H1 (cell line): Measurements from ENCODE around the gene ADAMTS14. TPM values are rescaled to one million over a fixed set of nuclear protein-coding genes. Genes with fewer than 3 reads are reported as not detected.

Source experiments
- CTCF ChIA-PET: fragments of 300-600 bp; sonication (Branson Sonifier 250); formaldehyde crosslinking; loops from one replicate; lab custom pipeline; 2021; ENCODE audit not compliant: partially characterized antibody; lab: Charles Lee
- POLR2A ChIA-PET: fragments of 300-600 bp; sonication (Branson Sonifier 250); formaldehyde crosslinking; loops from one replicate; lab custom pipeline; 2021; ENCODE audit warnings: inconsistent platforms; ENCODE audit not compliant: partially characterized antibody; lab: Charles Lee
- DNase-seq, 2 experiments: peaks; one replicate each; pipeline versions ENCODE4 v3.0.0 to v3.0.0-alpha.2; 2010 to 2022; ENCODE audit warnings: low spot score in 2 of 2, low read depth in 1 of 2, mixed read lengths in 1 of 2
- FAIRE-seq: peaks from 2 replicates; lab custom pipeline; 2011; peaks lifted over from hg19 to GRCh38; lab: Jason Lieb, UNC
- H2AFZ ChIP-seq: 2 replicates; pipeline ENCODE4 v1.8.1; 2012; ENCODE audit warnings: low read length, inconsistent platforms
- H2AK5ac ChIP-seq: 2 replicates; pipeline ENCODE4 v1.6.1; 2013; ENCODE audit warnings: low read depth, low read length
- H2BK120ac ChIP-seq: replicated peaks from 2 replicates; pipeline ENCODE3; 2013; ENCODE audit warnings: low read depth, low read length, inconsistent platforms
- H2BK12ac ChIP-seq: 2 replicates; pipeline ENCODE4 v1.6.1; 2013; ENCODE audit warnings: low read depth, low read length
- H2BK15ac ChIP-seq: 2 replicates; pipeline ENCODE4 v1.6.1; 2013; ENCODE audit warnings: low read length
- H2BK20ac ChIP-seq: 2 replicates; pipeline ENCODE4 v1.6.1; 2013; ENCODE audit warnings: low read length
- H2BK5ac ChIP-seq: 2 replicates; pipeline ENCODE4 v1.6.1; 2013; ENCODE audit warnings: low read depth, low read length
- H3K14ac ChIP-seq: 2 replicates; pipeline ENCODE4 v1.6.1; 2013; ENCODE audit warnings: inconsistent platforms; ENCODE audit not compliant: insufficient read length
- H3K18ac ChIP-seq: 2 replicates; pipeline ENCODE4 v1.6.1; 2013; ENCODE audit warnings: low read length; ENCODE audit errors: extremely low read depth
- H3K23ac ChIP-seq: 2 replicates; pipeline ENCODE4 v1.6.1; 2013; ENCODE audit warnings: inconsistent platforms; ENCODE audit not compliant: insufficient read length
- H3K23me2 ChIP-seq: 2 replicates; pipeline ENCODE4 v1.6.1; 2013; ENCODE audit warnings: low read depth, low read length
- H3K27ac ChIP-seq: 2 replicates; pipeline ENCODE4 v1.6.1; 2011; ENCODE audit warnings: low read depth, low read length, inconsistent platforms
- H3K27me3 ChIP-seq, 4 experiments: replicated peaks in 1 of 4; 1 replicate in 1 of 4; 2 replicates in 3 of 4; pipeline versions ENCODE4 v1.6.1 to v1.8.1; 2011 to 2013; ENCODE audit warnings: low read length in 3 of 4, mild to moderate bottlenecking in 3 of 4, inconsistent platforms in 2 of 4, mixed read lengths in 2 of 4, moderate library complexity in 1 of 4; ENCODE audit not compliant: control insufficient read depth in 3 of 4, insufficient read depth in 3 of 4; ENCODE audit errors: extremely low read depth in 1 of 4
- H3K36me3 ChIP-seq, 4 experiments: 2 replicates each; pipeline versions ENCODE4 v1.6.1 to v1.8.1; 2011 to 2013; ENCODE audit warnings: mild to moderate bottlenecking in 4 of 4, low read length in 3 of 4, moderate library complexity in 2 of 4, control low read depth in 1 of 4, inconsistent platforms in 1 of 4; ENCODE audit not compliant: insufficient read depth in 4 of 4, control insufficient read depth in 2 of 4
- H3K4ac ChIP-seq: replicated peaks from 2 replicates; pipeline ENCODE3; 2013; ENCODE audit warnings: low read length, low read depth, mixed read lengths, inconsistent platforms; ENCODE audit not compliant: insufficient read length
- H3K4me1 ChIP-seq, 4 experiments: replicated peaks in 1 of 4; 1 replicate in 1 of 4; 2 replicates in 3 of 4; pipeline versions ENCODE4 v1.6.1 to v1.8.1; 2011 to 2013; ENCODE audit warnings: low read length in 3 of 4, inconsistent platforms in 2 of 4, mixed read lengths in 1 of 4; ENCODE audit not compliant: insufficient read depth in 4 of 4, control insufficient read depth in 3 of 4
- H3K4me2 ChIP-seq, 2 experiments: 2 replicates each; pipeline versions ENCODE4 v1.6.1 to v1.8.1; 2011 to 2013; ENCODE audit warnings: low read depth in 2 of 2, low read length in 2 of 2, control low read depth in 1 of 2, inconsistent platforms in 1 of 2, mild to moderate bottlenecking in 1 of 2; ENCODE audit not compliant: insufficient read depth in 1 of 2
- H3K4me3 ChIP-seq, 4 experiments: fragments of 200-600, 300-600 bp in 1 of 4; sonication (generic), shearing (Covaris generic), sonication (Bioruptor Twin) in 1 of 4; 2 replicates each; pipeline versions ENCODE4 v1.5.1 to v1.8.1; 2011 to 2016; ENCODE audit warnings: low read length in 4 of 4, low read depth in 3 of 4, control low read depth in 2 of 4, inconsistent platforms in 2 of 4, mild to moderate bottlenecking in 2 of 4, mixed read lengths in 1 of 4, moderate library complexity in 1 of 4; ENCODE audit not compliant: insufficient read depth in 2 of 4; ENCODE audit errors: extremely low read depth in 1 of 4
- H3K56ac ChIP-seq: replicated peaks from 2 replicates; pipeline ENCODE3; 2013; ENCODE audit warnings: low read depth, mild to moderate bottlenecking, mixed read lengths, low read length, inconsistent platforms; ENCODE audit not compliant: insufficient read length
- H3K79me1 ChIP-seq: 2 replicates; pipeline ENCODE4 v1.6.1; 2013; ENCODE audit warnings: low read depth, low read length, control low read depth
- H3K79me2 ChIP-seq, 2 experiments: 2 replicates each; pipeline versions ENCODE4 v1.6.1 to v1.8.1; 2012 to 2013; ENCODE audit warnings: low read length in 2 of 2, mild to moderate bottlenecking in 2 of 2, inconsistent platforms in 1 of 2; ENCODE audit not compliant: insufficient read depth in 2 of 2, control insufficient read depth in 1 of 2
- H3K9ac ChIP-seq, 4 experiments: replicated peaks in 1 of 4; 1 replicate in 1 of 4; 2 replicates in 3 of 4; pipeline versions ENCODE4 v1.6.1 to v1.8.1; 2011 to 2013; ENCODE audit warnings: low read depth in 3 of 4, low read length in 3 of 4, control low read depth in 2 of 4, mild to moderate bottlenecking in 2 of 4, moderate library complexity in 2 of 4, inconsistent platforms in 1 of 4; ENCODE audit errors: extremely low read depth in 1 of 4
- H3K9me3 ChIP-seq, 2 experiments: 2 replicates each; pipeline versions ENCODE4 v1.6.1 to v1.8.1; 2012 to 2013; ENCODE audit warnings: mild to moderate bottlenecking in 2 of 2, moderate library complexity in 2 of 2, control low read depth in 1 of 2, inconsistent platforms in 1 of 2, low read depth in 1 of 2, low read length in 1 of 2, mixed read lengths in 1 of 2; ENCODE audit not compliant: insufficient read depth in 2 of 2
- H4K20me1 ChIP-seq, 2 experiments: replicated peaks in 1 of 2; 2 replicates each; pipeline versions ENCODE3 to v1.8.1; 2011 to 2013; ENCODE audit warnings: inconsistent platforms in 2 of 2, low read length in 2 of 2, mild to moderate bottlenecking in 1 of 2; ENCODE audit not compliant: insufficient read depth in 2 of 2, control insufficient read depth in 1 of 2
- H4K5ac ChIP-seq: 2 replicates; pipeline ENCODE4 v1.6.1; 2013; ENCODE audit warnings: low read length, low read depth, mixed read lengths, inconsistent platforms; ENCODE audit not compliant: insufficient read length
- H4K8ac ChIP-seq: 2 replicates; pipeline ENCODE4 v1.8.0; 2013; ENCODE audit warnings: mild to moderate bottlenecking, moderate library complexity, low read length, inconsistent platforms; ENCODE audit not compliant: insufficient read depth; ENCODE audit errors: extremely low read depth
- H4K91ac ChIP-seq: replicated peaks from 2 replicates; pipeline ENCODE3; 2013; ENCODE audit warnings: low read length, mixed read lengths, inconsistent platforms; ENCODE audit not compliant: insufficient read length
- ASH2L ChIP-seq: fragments of 200-600, 300-600 bp; sonication (generic); IDR thresholded peaks from one replicate; pipeline ENCODE4 v1.7.1; 2017; ENCODE audit warnings: low read length
- CBX5 ChIP-seq: fragments of 300-800, 300-1000 bp; sonication (generic); IDR thresholded peaks from 2 replicates; pipeline ENCODE4 v1.7.1; 2016; ENCODE audit warnings: antibody characterized with exemption, low read length, low read depth
- EZH2 ChIP-seq: fragments of 200-600 bp; sonication (generic); IDR thresholded peaks from 2 replicates; pipeline ENCODE4 v1.7.1; 2012; ENCODE audit warnings: low read depth, mild to moderate bottlenecking, moderate library complexity, low read length, inconsistent platforms; ENCODE audit not compliant: severe bottlenecking
- POU5F1 ChIP-seq: IDR thresholded peaks from 2 replicates; pipeline ENCODE4 v1.6.1; 2011; ENCODE audit warnings: low read depth, mild to moderate bottlenecking, low read length, moderate library complexity
- RNF2 ChIP-seq: fragments of 200-900, 300-1000 bp; sonication (generic); IDR thresholded peaks from 2 replicates; pipeline ENCODE4 v1.7.1; 2016; ENCODE audit warnings: borderline replicate concordance, low read depth, mild to moderate bottlenecking, antibody characterized with exemption, low read length; ENCODE audit not compliant: poor library complexity, severe bottlenecking; ENCODE audit errors: missing control alignments
- SRF ChIP-seq: IDR thresholded peaks from 2 replicates; pipeline ENCODE4 v1.6.1; 2011; ENCODE audit warnings: mild to moderate bottlenecking, low read depth, low read length, moderate library complexity
- WGBS, 2 experiments: shearing (Covaris generic) in 1 of 2; methylation state at CpG; one replicate each; pipeline versions ENCODE4 v1.1.6 to v1.1.7; 2013 to 2015; ENCODE audit warnings: low lambda C conversion rate in 2 of 2, mixed read lengths in 2 of 2, inconsistent platforms in 1 of 2, low coverage in 1 of 2, missing lambda C conversion rate in 1 of 2; ENCODE audit not compliant: insufficient replicate concordance in 2 of 2, insufficient coverage in 1 of 2, insufficient read length in 1 of 2; ENCODE audit errors: extremely low coverage in 1 of 2, missing lambda C conversion rate in 1 of 2; 5-methylcytosine and 5-hydroxymethylcytosine counted together
- polyA plus RNA-seq, 7 experiments: library from polyadenylated mRNA; depleted of rRNA in 3 of 7; stranded (reverse) in 5 of 7; unstranded in 2 of 7; fragments of >200 nt in 5 of 7; fragments of 200-250 nt in 2 of 7; gene quantifications; 1 replicate in 5 of 7; 2 replicates in 1 of 7; 4 replicates in 1 of 7; pipeline versions ENCODE4 v1.2.1 to v1.2.3, GENCODE V29; 2011 to 2013; ENCODE audit warnings: missing spikeins in 2 of 7, mixed read lengths in 2 of 7
- total RNA-seq: library from RNA; stranded (reverse); fragmentation: NEBNext Ultra II Directional; extraction: Animal tissue kit (Norgen Biotek cat#: 25700); gene quantifications from 2 replicates; pipeline ENCODE4 v1.2.1, GENCODE V29; 2021

ADAMTS14 gene
- total and polyA plus RNA-seq, 2 of the 8 experiments (the other 6 are each of a cell fraction or from before 2014, with no cell fraction given) = 2.0 to 2.3 TPM

GRCh38 chr10:70650104-70650503 is 22.2 kb upstream of the ADAMTS14 start:
- H3K4ac ChIP-seq = no peak overlapping the region
- H2BK12ac ChIP-seq = no peak overlapping the region
- POLR2A ChIA-PET = no interaction called here
- no peak overlapping the region for H3K4me2 ChIP-seq
- no peak overlapping the region for H3K14ac ChIP-seq
- no peak overlapping the region for H3K18ac ChIP-seq
- H2BK5ac ChIP-seq = no peak overlapping the region
- H3K23ac ChIP-seq = no peak overlapping the region
- H4K8ac ChIP-seq = no peak overlapping the region
- no peak overlapping the region for H2BK120ac ChIP-seq
- peaks cover 0 to 5% (median 0%) of the 10 kb centered on the region in 4 experiments; a peak in 2 of 8 replicates for H3K36me3 ChIP-seq
- no peak overlapping the region for H3K4me3 ChIP-seq
- 83% methylated on average over 3 of the region's 3 CpGs; no CpG with 5 or more reads in 1 of the 2 experiments for WGBS, 2 experiments
- H2AK5ac ChIP-seq = no peak overlapping the region
- H4K20me1 ChIP-seq = no peaks in the 10 kb centered on the region
- H3K79me1 ChIP-seq = no peaks in the 10 kb centered on the region
- H3K23me2 ChIP-seq = no peaks in the 10 kb centered on the region
- H2BK15ac ChIP-seq = no peak overlapping the region
- no peak overlapping the region for H4K91ac ChIP-seq
- no peaks in the 10 kb centered on the region; a peak in 1 of 7 replicates for H3K4me1 ChIP-seq
- H2BK20ac ChIP-seq = no peak overlapping the region
- DNase-seq (no peak), FAIRE-seq (no peak)
- no peak overlapping the region for H3K56ac ChIP-seq
- no peak overlapping the region for H2AFZ ChIP-seq
- no peaks in the 10 kb centered on the region for H3K79me2 ChIP-seq
- no peak overlapping the region for H4K5ac ChIP-seq
- H3K9ac ChIP-seq = no peak overlapping the region
- no peaks in the 10 kb centered on the region for H3K27me3 ChIP-seq
- CTCF ChIA-PET = no interaction called here
- peaks cover 46 to 48% of the 10 kb centered on the region in 2 experiments for H3K9me3 ChIP-seq
- H3K27ac ChIP-seq = no peak overlapping the region
- TF ChIP-seq CBX5 (no peak), EZH2 (no peak), ASH2L (no peak), RNF2 (no peak), POU5F1 (no peak), SRF (no peak)
